ENCODE measurements around the gene CLEC4G. TPM values are rescaled to one million over a fixed set of nuclear protein-coding genes. Genes with fewer than 3 reads are reported as not detected.

Gene CLEC4G
- total RNA-seq, 2 donors from 2014 or later: 0.57 TPM; not detected in 1

DNA sequence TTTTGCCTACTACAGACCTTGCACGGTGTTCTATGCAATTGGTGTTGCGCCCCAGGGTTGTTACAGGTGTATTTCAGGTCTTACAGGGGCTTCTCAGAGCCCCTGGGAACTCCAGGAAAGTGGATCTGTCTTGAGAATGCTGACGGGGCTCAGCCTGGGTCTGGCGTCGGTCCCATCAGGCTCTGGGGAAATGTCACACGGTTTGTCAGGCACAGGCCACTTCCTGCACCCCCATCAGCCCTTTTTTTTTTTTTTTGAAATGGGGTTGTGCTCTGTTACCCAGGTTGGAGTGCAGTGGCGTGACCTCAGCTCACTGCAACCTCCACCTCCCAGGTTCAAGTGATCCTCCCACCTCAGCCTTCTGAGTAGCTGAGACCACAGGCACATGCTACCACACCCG is 13.2 kb downstream of the CLEC4G start:
- Histone ChIP-seq H3K27me3 (replicated peaks; ENCODE audit: insufficient read depth) (no peaks in the 10 kb centered on the region), H3K27ac (no peak overlapping the region), H3K4me1 (replicated peaks) (no peaks in the 10 kb centered on the region), H3K4me3 (no peak overlapping the region), H3K36me3 (no peaks in the 10 kb centered on the region), H3K9me3 (no peaks in the 10 kb centered on the region)
- TF ChIP-seq, protein P1, sequence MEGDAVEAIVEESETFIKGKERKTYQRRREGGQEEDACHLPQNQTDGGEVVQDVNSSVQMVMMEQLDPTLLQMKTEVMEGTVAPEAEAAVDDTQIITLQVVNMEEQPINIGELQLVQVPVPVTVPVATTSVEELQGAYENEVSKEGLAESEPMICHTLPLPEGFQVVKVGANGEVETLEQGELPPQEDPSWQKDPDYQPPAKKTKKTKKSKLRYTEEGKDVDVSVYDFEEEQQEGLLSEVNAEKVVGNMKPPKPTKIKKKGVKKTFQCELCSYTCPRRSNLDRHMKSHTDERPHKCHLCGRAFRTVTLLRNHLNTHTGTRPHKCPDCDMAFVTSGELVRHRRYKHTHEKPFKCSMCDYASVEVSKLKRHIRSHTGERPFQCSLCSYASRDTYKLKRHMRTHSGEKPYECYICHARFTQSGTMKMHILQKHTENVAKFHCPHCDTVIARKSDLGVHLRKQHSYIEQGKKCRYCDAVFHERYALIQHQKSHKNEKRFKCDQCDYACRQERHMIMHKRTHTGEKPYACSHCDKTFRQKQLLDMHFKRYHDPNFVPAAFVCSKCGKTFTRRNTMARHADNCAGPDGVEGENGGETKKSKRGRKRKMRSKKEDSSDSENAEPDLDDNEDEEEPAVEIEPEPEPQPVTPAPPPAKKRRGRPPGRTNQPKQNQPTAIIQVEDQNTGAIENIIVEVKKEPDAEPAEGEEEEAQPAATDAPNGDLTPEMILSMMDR (IDR thresholded peaks at IDR 0.05): no peak
- TF ChIP-seq POLR2A (IDR thresholded peaks at IDR 0.05): no peak
- TF ChIP-seq POLR2AphosphoS5 (IDR thresholded peaks at IDR 0.05): no peak
- WGBS: 57% methylated on average over 8 of the region's 8 CpGs
- DNase-seq (ENCODE audit: low spot score): no peak
- intact Hi-C loops (cut with DNase I): no loop called here

DNA sequence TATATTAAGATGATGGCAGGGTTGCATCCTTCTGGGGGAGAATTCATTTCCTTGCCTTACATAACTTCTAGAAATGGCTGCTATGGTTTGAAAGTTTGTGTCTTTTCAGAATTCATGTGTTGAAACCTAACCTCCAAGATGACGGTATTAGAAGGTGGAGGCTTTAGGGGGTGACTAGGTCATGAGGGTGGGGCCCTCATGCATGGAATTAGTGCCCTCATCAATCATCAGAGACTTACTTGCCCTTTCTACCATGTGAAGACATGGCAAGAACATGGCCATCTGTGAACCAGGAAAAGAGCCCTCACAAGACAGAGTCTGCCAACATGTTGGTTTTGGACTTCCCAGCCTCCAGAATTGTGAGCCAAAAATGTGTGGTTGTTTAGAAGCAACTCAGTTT is 15.1 kb downstream of the CLEC4G start:
- Histone ChIP-seq H3K9me3 (no peaks in the 10 kb centered on the region), H3K4me1 (replicated peaks) (no peaks in the 10 kb centered on the region), H3K4me3 (no peak overlapping the region), H3K27me3 (replicated peaks; ENCODE audit: insufficient read depth) (no peaks in the 10 kb centered on the region), H3K36me3 (no peaks in the 10 kb centered on the region), H3K27ac (no peak overlapping the region)
- 92% methylated on average over 1 of the region's 1 CpG for WGBS
- intact Hi-C loops (cut with DNase I): no loop called here
- DNase-seq (ENCODE audit: low spot score): no peak
- TF ChIP-seq POLR2A (IDR thresholded peaks at IDR 0.05) (no peak), POLR2AphosphoS5 (IDR thresholded peaks at IDR 0.05) (no peak)
- TF ChIP-seq, protein P1 (IDR thresholded peaks at IDR 0.05): no peak

DNA sequence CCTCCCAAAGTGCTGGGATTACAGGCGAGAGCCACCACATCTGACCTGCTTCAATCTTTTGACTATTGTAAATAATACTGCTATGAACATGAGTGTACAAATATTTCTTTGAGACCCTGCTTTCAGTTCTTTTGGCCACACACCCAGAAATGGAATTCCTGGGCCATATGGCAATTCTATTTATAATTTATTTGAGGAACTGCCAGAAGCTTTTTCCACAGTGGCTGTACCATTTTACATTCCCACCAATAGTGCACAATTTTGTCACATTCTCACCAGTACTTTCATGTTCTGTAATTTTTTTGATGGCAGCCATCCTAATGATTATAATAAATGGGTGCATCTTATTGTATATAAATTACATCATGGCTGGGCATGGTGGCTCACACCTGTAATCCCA is 16.2 kb downstream of the CLEC4G start:
- 100% methylated on average over 1 of the region's 1 CpG for WGBS
- no peaks in the 10 kb centered on the region for H3K9me3 ChIP-seq

DNA sequence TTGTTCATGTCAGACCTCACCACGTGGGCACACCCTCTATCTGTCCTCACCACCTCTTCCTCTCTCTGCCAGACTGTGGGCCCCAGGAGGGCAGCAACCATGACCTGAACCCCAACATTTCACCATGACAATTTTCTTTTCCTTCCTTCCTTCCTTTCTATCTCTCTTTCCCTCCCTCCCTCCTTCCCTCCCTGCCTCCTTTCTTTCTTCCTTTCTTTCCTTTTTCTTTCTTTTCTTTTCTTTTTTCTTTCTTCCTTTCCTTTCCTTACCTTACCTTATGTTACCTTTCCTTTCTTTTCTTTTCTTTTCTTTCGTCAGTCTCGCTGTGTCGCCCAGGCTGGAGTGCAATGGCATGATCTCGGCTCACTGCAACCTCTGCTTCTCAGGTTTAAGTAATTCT is 21.3 kb downstream of the CLEC4G start:
- intact Hi-C loops (cut with DNase I): no loop called here

More for the DNA sequence above, 16.2 kb downstream of the CLEC4G start:
- Histone ChIP-seq H3K4me3 (no peak overlapping the region), H3K4me1 (replicated peaks) (no peaks in the 10 kb centered on the region), H3K27ac (no peak overlapping the region), H3K27me3 (replicated peaks; ENCODE audit: insufficient read depth) (no peaks in the 10 kb centered on the region), H3K36me3 (no peaks in the 10 kb centered on the region)
- no peak for DNase-seq (ENCODE audit: low spot score)
- TF ChIP-seq, protein P1 (IDR thresholded peaks at IDR 0.05): no peak
- TF ChIP-seq POLR2A (IDR thresholded peaks at IDR 0.05) (no peak), POLR2AphosphoS5 (IDR thresholded peaks at IDR 0.05) (no peak)
- intact Hi-C loops (cut with DNase I): no loop called here

DNA sequence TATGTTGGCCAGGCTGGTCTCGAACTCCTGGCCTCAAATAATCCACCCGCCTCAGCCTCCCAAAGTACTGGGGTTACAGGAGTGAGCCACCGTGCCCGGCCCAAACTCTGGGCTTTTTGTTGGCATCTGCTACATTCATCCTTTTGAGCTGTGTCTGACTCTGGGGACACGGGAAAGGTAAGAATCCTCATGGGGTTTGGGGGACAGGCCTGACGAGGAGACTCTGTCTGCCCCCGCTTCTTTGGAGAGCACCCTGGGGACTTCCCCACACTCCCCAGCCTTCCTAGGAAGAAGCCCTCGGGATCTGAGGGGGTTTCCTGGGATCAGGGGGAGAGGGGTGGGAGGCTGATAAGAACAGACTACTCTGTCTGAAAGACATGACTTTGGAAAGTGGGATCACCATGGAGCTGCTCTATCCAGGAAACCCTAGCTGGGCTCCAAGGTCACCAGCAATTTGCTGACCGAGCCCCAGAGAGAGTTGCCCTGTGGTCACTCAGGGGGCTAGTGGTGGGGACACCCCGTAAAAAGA is 21.9 kb downstream of the CLEC4G start:
- Histone ChIP-seq H3K9me3 (no peaks in the 10 kb centered on the region), H3K4me3 (no peak overlapping the region), H3K4me1 (replicated peaks) (no peaks in the 10 kb centered on the region), H3K27me3 (replicated peaks; ENCODE audit: insufficient read depth) (no peaks in the 10 kb centered on the region), H3K36me3 (no peaks in the 10 kb centered on the region), H3K27ac (no peak overlapping the region)
- intact Hi-C loops (cut with DNase I): no loop called here
- WGBS: 81% methylated on average over 10 of the region's 10 CpGs
- DNase-seq (ENCODE audit: low spot score): no peak
- TF ChIP-seq, protein P1 (IDR thresholded peaks at IDR 0.05): no peak
- TF ChIP-seq POLR2AphosphoS5 (IDR thresholded peaks at IDR 0.05): no peak
- no peak for TF ChIP-seq POLR2A (IDR thresholded peaks at IDR 0.05)

More for the DNA sequence above, 21.3 kb downstream of the CLEC4G start:
- no peaks in the 10 kb centered on the region for H3K36me3 ChIP-seq
- H3K9me3 ChIP-seq: no peaks in the 10 kb centered on the region
- no peaks in the 10 kb centered on the region for H3K4me1 ChIP-seq (replicated peaks)
- no peaks in the 10 kb centered on the region for H3K27me3 ChIP-seq (replicated peaks; ENCODE audit: insufficient read depth)
- WGBS: 82% methylated on average over 5 of the region's 5 CpGs
- H3K27ac ChIP-seq: no peak overlapping the region
- DNase-seq (ENCODE audit: low spot score): no peak
- TF ChIP-seq, protein P1 (IDR thresholded peaks at IDR 0.05): no peak
- TF ChIP-seq POLR2A (IDR thresholded peaks at IDR 0.05) (no peak), POLR2AphosphoS5 (IDR thresholded peaks at IDR 0.05) (no peak)
- no peak overlapping the region for H3K4me3 ChIP-seq
